CD4-positive, alpha-beta memory T cell (primary cell): ENCODE data around the gene OR6C70. TPM values are rescaled to one million over a fixed set of nuclear protein-coding genes. Genes with fewer than 3 reads are reported as not detected.
"Not testable (repeated sequence)": the region's sequence is repeated elsewhere in the genome, so short reads cannot be mapped to it uniquely, and the experiment has no call there.

ENCODE experiments used
- CTCF ChIA-PET: fragments of 350-600 bp; sonication (Branson Sonifier 250); formaldehyde crosslinking; loops from one replicate; lab custom pipeline; 2021; ENCODE audit warnings: inconsistent platforms; ENCODE audit not compliant: partially characterized antibody; lab: Charles Lee
- POLR2A ChIA-PET: fragments of 350-600 bp; sonication (Branson Sonifier 250); formaldehyde crosslinking; loops from one replicate; lab custom pipeline; 2021; ENCODE audit not compliant: partially characterized antibody; lab: Charles Lee
- DNase-seq, 5 donors: peaks; one replicate each; pipeline versions ENCODE4 v3.0.0 to v3.0.0-alpha.2; 2020 to 2022; ENCODE audit warnings: mixed read lengths in 1 of 5
- H3K27ac ChIP-seq: one replicate; pipeline ENCODE4 v1.7.0; 2013; ENCODE audit warnings: low read depth, low read length
- H3K27me3 ChIP-seq: 2 replicates; pipeline ENCODE4 v1.7.0; 2013; ENCODE audit warnings: mild to moderate bottlenecking, low read length, moderate library complexity; ENCODE audit not compliant: insufficient read depth
- H3K36me3 ChIP-seq: 2 replicates; pipeline ENCODE4 v1.7.0; 2013; ENCODE audit warnings: mild to moderate bottlenecking, low read length, moderate library complexity; ENCODE audit not compliant: insufficient read depth
- H3K4me1 ChIP-seq: 2 replicates; pipeline ENCODE4 v1.7.0; 2013; ENCODE audit warnings: mild to moderate bottlenecking, low read length, moderate library complexity; ENCODE audit not compliant: insufficient read depth
- H3K4me3 ChIP-seq, 2 donors: one replicate each; pipeline ENCODE4 v1.7.0; 2013; ENCODE audit warnings: low read length in 2 of 2, mild to moderate bottlenecking in 1 of 2
- H3K9me3 ChIP-seq, 2 donors: one replicate each; pipeline ENCODE4 v1.7.0; 2013; ENCODE audit warnings: low read length in 2 of 2, control low read depth in 1 of 2; ENCODE audit not compliant: control insufficient read depth in 1 of 2
- H3K27ac Mint-ChIP-seq, 7 donors: one replicate each; pipeline ENCODE4 v1.8.0; 2020 to 2021; ENCODE audit warnings: mixed read lengths in 7 of 7, mild to moderate bottlenecking in 6 of 7, inconsistent platforms in 3 of 7, moderate library complexity in 3 of 7
- H3K27me3 Mint-ChIP-seq, 2 donors: one replicate each; pipeline ENCODE4 v1.8.0; 2020 to 2021; ENCODE audit warnings: mixed read lengths in 2 of 2
- H3K36me3 Mint-ChIP-seq, 2 donors: one replicate each; pipeline ENCODE4 v1.8.0; 2020 to 2021; ENCODE audit warnings: mixed read lengths in 2 of 2, inconsistent platforms in 1 of 2, mild to moderate bottlenecking in 1 of 2
- H3K4me1 Mint-ChIP-seq, 4 donors: one replicate each; pipeline ENCODE4 v1.8.0; 2020 to 2021; ENCODE audit warnings: mixed read lengths in 4 of 4, mild to moderate bottlenecking in 1 of 4
- H3K4me3 Mint-ChIP-seq, 8 donors: one replicate each; pipeline ENCODE4 v1.8.0; 2020 to 2021; ENCODE audit warnings: mixed read lengths in 8 of 8, mild to moderate bottlenecking in 7 of 8, moderate library complexity in 6 of 8, inconsistent platforms in 3 of 8
- H3K9me3 Mint-ChIP-seq, 8 donors: one replicate each; pipeline ENCODE4 v1.8.0; 2020 to 2021; ENCODE audit warnings: mixed read lengths in 8 of 8, mild to moderate bottlenecking in 5 of 8, inconsistent platforms in 3 of 8, moderate library complexity in 1 of 8
- intact Hi-C: fragments of 100-400 bp; cut with micrococcal nuclease; formaldehyde crosslinking; loops from one replicate; pipeline ENCODE4 v1.15.1; 2023
- polyA plus RNA-seq, 2 donors: library from polyadenylated mRNA; unstranded; fragments of 300-500 nt; fragmentation: Illumina TruSeq; gene quantifications; one replicate each; pipeline ENCODE4 v1.2.3, GENCODE V29; 2021
- total RNA-seq, 2 experiments: library from RNA; stranded (reverse); gene quantifications; one replicate each; pipeline ENCODE4 v1.2.3, GENCODE V29; 2021

Gene OR6C70
- total and polyA plus RNA-seq, 4 experiments from 2014 or later = not detected

GRCh38 chr12:55446326-55446725, 23.6 kb downstream of the OR6C70 start:
- intact Hi-C loops = no loop called here
- Mint-ChIP-seq H3K4me1 (no peaks in the 10 kb centered on the region), H3K36me3 (no peaks in the 10 kb centered on the region), H3K27ac (no peak overlapping the region), H3K27me3 (peaks cover 10 to 17% of the 10 kb centered on the region in 2 donors), H3K9me3 (peaks cover 0 to 13% (median 10%) of the 10 kb centered on the region in 8 donors), H3K4me3 (no peak overlapping the region)
- no peak for DNase-seq
- CTCF ChIA-PET = interaction anchor here (0.9 kb wide), 1 partner anchor 173 kb away, joined by 4 read pairs; no protein-coding TSS in a partner anchor
- Histone ChIP-seq H3K27me3 (no peaks in the 10 kb centered on the region), H3K9me3 (no peaks in the 10 kb centered on the region), H3K36me3 (no peaks in the 10 kb centered on the region), H3K4me3 (no peak overlapping the region), H3K4me1 (no peaks in the 10 kb centered on the region), H3K27ac (no peak overlapping the region)
- POLR2A ChIA-PET = no interaction called here

- Histone ChIP-seq H3K9me3 (no peaks in the 10 kb centered on the region), H3K27ac (no peak overlapping the region), H3K27me3 (no peaks in the 10 kb centered on the region), H3K4me1 (no peaks in the 10 kb centered on the region), H3K4me3 (no peak overlapping the region), H3K36me3 (no peaks in the 10 kb centered on the region)
- Mint-ChIP-seq H3K36me3 (peaks cover 0 to 2% of the 10 kb centered on the region in 2 donors), H3K4me3 (no peak overlapping the region), H3K9me3 (peaks cover 1 to 23% (median 17%) of the 10 kb centered on the region in 8 donors), H3K27ac (no peak overlapping the region), H3K27me3 (peaks cover 9 to 14% of the 10 kb centered on the region in 2 donors), H3K4me1 (no peaks in the 10 kb centered on the region)
- DNase-seq = no peak
- intact Hi-C loops = no loop called here
- CTCF ChIA-PET = no interaction called here
- POLR2A ChIA-PET = no interaction called here
These were observed 24.6 kb downstream of the OR6C70 start for GRCh38 chr12:55445357-55445756.

- Mint-ChIP-seq H3K4me1 (no peaks in the 10 kb centered on the region), H3K4me3 (no peak within 1 kb of the TSS), H3K27me3 (peaks cover 10 to 16% of the 10 kb centered on the region in 2 donors), H3K36me3 (peaks cover 0 to 3% of the 10 kb centered on the region in 2 donors), H3K9me3 (peaks cover 3 to 37% (median 25%) of the 10 kb centered on the region in 8 donors), H3K27ac (no peak within 1 kb of the TSS)
- POLR2A ChIA-PET = no interaction called here
- CTCF ChIA-PET = no interaction called here
- intact Hi-C loops = no loop called here
- Histone ChIP-seq H3K9me3 (no peaks in the 10 kb centered on the region), H3K27ac (no peak within 1 kb of the TSS), H3K36me3 (no peaks in the 10 kb centered on the region), H3K4me3 (no peak within 1 kb of the TSS), H3K4me1 (no peaks in the 10 kb centered on the region), H3K27me3 (no peaks in the 10 kb centered on the region)
- no peak for DNase-seq
These were observed 26.2 kb downstream of the OR6C70 start, which contains the start of gene OR6C2 for GRCh38 chr12:55443776-55444175. Gene OR6C2, plus strand, starts transcription at chr12:55444076. Its CDS starts 8,138 bp downstream, at chr12:55452214.

- H3K27ac ChIP-seq, H3K36me3 ChIP-seq, H3K27ac Mint-ChIP-seq, H3K4me3 ChIP-seq, H3K36me3 Mint-ChIP-seq, H3K4me1 Mint-ChIP-seq, H3K9me3 ChIP-seq, intact Hi-C loops, CTCF ChIA-PET, H3K27me3 Mint-ChIP-seq, H3K27me3 ChIP-seq, DNase-seq, H3K4me3 Mint-ChIP-seq, POLR2A ChIA-PET, H3K4me1 ChIP-seq: not testable (repeated sequence)
- peaks cover 3 to 37% (median 25%) of the 10 kb centered on the region in 8 donors for H3K9me3 Mint-ChIP-seq
These were observed 28.7 kb downstream of the OR6C70 start for GRCh38 chr12:55441233-55441632.

- Histone ChIP-seq H3K36me3 (no peaks in the 10 kb centered on the region), H3K9me3 (no peaks in the 10 kb centered on the region), H3K4me3 (no peak overlapping the region), H3K4me1 (no peaks in the 10 kb centered on the region), H3K27me3 (peaks cover 4% of the 10 kb centered on the region), H3K27ac (no peak overlapping the region)
- no peaks in the 10 kb centered on the region for H3K4me1 Mint-ChIP-seq
- intact Hi-C loops = no loop called here
- ChIA-PET CTCF (no interaction called here), POLR2A (no interaction called here)
- no peak overlapping the region for H3K27ac Mint-ChIP-seq
- H3K9me3 Mint-ChIP-seq = peaks cover 0 to 6% (median 0%) of the 10 kb centered on the region in 8 donors
- H3K27me3 Mint-ChIP-seq = peaks cover 1 to 15% of the 10 kb centered on the region in 2 donors
- H3K36me3 Mint-ChIP-seq = no peaks in the 10 kb centered on the region
- H3K4me3 Mint-ChIP-seq = no peak overlapping the region
- DNase-seq = no peak
These were observed 41.4 kb downstream of the OR6C70 start for GRCh38 chr12:55428331-55429243.

GRCh38 chr12:55425954-55426353, 44.0 kb downstream of the OR6C70 start, which contains the start of gene OR6C76:
Gene OR6C76, plus strand, starts transcription at chr12:55426254. Its CDS starts 0 bp downstream, at chr12:55426254.
- H3K9me3 Mint-ChIP-seq = no peaks in the 10 kb centered on the region
- intact Hi-C loops = no loop called here
- H3K4me1 Mint-ChIP-seq = no peaks in the 10 kb centered on the region
- no peaks in the 10 kb centered on the region for H3K36me3 Mint-ChIP-seq
- no peak within 1 kb of the TSS for H3K27ac Mint-ChIP-seq
- ChIA-PET CTCF (no interaction called here), POLR2A (no interaction called here)
- no peak for DNase-seq
- H3K27me3 ChIP-seq = no peaks in the 10 kb centered on the region
- peaks cover 2 to 8% of the 10 kb centered on the region in 2 donors for H3K27me3 Mint-ChIP-seq
- no peak within 1 kb of the TSS for H3K4me3 ChIP-seq
- H3K27ac ChIP-seq = no peak within 1 kb of the TSS
- no peaks in the 10 kb centered on the region for H3K36me3 ChIP-seq
- H3K4me3 Mint-ChIP-seq = no peak within 1 kb of the TSS
- H3K9me3 ChIP-seq = no peaks in the 10 kb centered on the region
- no peaks in the 10 kb centered on the region for H3K4me1 ChIP-seq

GRCh38 chr12:55420307-55420962, 49.5 kb downstream of the OR6C70 start:
- DNase-seq = no peak
- no peaks in the 10 kb centered on the region for H3K36me3 Mint-ChIP-seq
- H3K9me3 ChIP-seq = no peaks in the 10 kb centered on the region
- H3K27me3 Mint-ChIP-seq = peaks cover 26 to 28% of the 10 kb centered on the region in 2 donors
- ChIA-PET POLR2A (no interaction called here), CTCF (no interaction called here)
- no peak overlapping the region for H3K4me3 ChIP-seq
- peaks cover 0 to 3% (median 0%) of the 10 kb centered on the region in 8 donors for H3K9me3 Mint-ChIP-seq
- H3K36me3 ChIP-seq = no peaks in the 10 kb centered on the region
- H3K4me3 Mint-ChIP-seq = no peak overlapping the region
- no peak overlapping the region for H3K27ac Mint-ChIP-seq
- H3K4me1 Mint-ChIP-seq = peaks cover 0 to 3% (median 2%) of the 10 kb centered on the region in 4 donors
- H3K4me1 ChIP-seq = no peaks in the 10 kb centered on the region
- H3K27me3 ChIP-seq = no peaks in the 10 kb centered on the region
- no peak overlapping the region for H3K27ac ChIP-seq
- intact Hi-C loops = no loop called here
